Activated CD4-positive, alpha-beta T cell treated with anti-CD3 and anti-CD28 coated beads, Interleukin-10, Interleukin-2, amounts not matched to agents 100 ng/mL and 50 ng/mL, durations not matched to agents 16 hours and 8 hours (primary cell): ENCODE results near the gene CEACAM1.
"Not testable (repeated sequence)": the region's sequence is repeated elsewhere in the genome, so short reads cannot be mapped to it uniquely, and the experiment has no call there.

ENCODE experiments used
- DNase-seq: peaks from one replicate; pipeline ENCODE4 v3.0.0-alpha.2; 2020

The CEACAM1 gene

DNA sequence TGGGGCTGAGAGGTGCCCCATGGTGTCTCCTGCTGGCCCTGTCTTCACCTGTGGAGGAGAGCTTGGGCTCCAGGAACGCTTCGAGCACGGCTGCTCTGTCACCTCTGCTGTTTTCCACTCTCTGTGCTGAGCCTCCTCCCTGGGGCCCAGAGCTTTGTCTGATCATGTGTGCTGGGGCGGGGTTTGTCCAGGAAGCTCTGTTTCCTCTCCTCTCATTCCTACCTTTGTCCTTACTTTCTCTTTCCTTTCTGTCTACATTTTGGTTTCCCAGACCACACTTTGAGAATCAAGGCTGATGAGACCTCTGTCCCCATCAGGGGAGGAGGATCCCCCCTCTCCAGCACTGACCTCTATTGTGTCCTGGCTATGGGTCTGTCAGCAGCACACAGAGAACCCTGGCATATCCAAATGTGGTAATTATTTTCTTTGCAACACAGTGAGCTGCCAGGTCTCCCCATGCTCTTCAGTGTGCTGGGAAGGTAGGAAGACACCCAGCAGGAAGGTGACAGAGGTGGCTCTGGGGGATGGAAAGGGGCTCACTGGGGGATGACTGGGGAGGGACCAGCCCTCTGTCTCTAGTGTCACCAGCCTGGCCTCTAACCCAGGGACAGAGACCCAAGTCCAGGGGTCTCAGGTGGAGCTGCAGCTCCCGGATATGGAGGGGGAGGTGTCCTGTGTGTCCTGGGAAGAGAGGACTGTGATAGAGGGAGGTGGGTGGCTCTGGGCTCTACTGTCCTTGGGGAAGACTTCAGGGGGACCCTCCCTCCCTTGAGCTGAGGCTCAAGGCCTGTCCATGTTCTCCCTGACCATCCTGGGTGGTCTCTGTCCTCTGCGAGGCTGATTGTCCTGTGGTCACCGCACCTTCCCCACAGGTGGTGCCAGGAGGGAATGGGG is at the start of gene CEACAM1:
TSS of gene CEACAM1 (minus strand) at position 128 of the 894 bp plus-strand sequence. CDS start at position 21, 107 bp downstream.
- peak; percentile 65 for DNase-seq

DNA sequence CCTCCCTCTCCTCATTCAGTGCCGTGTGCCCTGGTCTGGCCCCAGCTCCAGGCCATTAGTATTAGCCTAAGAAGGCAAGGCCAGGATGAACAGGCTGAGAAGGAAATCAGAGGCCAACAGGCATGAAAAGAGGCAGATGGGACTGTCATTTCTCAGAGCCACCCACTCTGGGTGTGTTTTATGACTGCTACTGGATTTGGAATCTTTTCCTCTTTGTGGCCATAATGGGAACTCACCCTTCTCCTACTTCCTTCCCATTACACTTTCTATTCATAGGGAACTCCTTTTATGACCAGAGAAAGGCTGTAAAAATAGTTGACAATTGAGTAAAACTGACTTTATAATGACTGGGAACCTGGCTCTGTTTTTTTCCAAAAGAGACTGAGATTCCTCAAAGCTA is 48.7 kb upstream of the CEACAM1 start:
- DNase-seq = no peak

DNA sequence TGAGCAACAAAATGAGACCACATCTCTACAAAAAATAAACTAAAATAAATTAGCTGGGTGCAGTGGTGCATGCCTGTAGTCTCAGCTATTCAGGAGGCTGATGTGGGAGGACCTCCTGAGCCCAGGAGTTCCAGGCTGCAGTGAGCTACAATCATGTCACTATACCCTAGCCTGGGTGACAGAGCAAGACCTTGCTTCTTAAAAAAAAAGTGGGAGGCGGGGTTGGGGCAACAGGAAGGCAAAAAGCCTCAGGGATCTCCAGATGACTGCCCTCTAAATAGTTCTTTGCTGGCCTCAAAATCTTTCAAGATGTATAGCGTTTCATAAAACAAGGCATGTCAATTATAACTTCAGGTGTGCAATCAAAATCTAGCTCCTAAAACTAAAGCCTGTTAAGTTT is 48.0 kb upstream of the CEACAM1 start:
- no peak for DNase-seq

DNA sequence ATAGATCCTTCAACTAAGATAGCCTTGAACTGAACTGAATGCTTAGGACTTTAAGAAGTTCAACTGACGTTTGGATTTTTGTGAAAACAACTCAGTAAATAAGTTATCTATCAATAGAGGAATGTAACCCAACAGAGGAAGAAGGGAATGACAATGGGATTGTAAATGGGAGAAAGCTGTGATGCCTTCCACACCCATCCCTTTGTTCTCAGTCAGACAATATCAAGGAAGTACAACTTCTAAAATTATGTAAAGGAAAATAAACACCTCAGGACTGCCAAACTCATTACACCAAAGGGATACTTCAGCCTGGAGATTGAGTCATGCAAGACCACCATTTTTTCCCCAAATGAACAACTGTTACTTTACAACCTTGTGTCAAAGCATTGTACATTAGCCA is 45.4 kb upstream of the CEACAM1 start:
- no peak for DNase-seq

DNA sequence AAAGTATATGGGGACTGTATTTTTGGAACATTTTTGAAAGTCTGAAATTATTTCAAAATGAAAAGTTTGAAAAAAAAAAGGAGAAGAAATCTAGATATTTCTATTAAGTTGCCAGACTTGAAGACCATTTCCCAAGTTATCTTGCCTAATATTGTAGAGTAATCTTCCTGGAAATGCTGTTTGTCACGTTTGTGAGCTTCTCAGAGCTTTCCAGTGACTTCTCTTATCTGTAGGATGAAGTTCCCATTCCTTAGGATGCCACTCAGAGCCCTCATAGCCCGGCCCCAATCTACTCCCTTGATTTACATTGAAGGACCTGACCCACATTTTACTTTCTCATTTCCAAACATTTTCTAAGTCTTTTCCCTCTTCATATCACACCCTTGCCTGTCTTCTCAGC is 42.8 kb upstream of the CEACAM1 start:
- DNase-seq = no peak

GRCh38 chr19:42569193-42569592 is 40.9 kb upstream of the CEACAM1 start:
- DNase-seq = no peak

GRCh38 chr19:42568006-42568405 is 39.7 kb upstream of the CEACAM1 start:
- no peak for DNase-seq

DNA sequence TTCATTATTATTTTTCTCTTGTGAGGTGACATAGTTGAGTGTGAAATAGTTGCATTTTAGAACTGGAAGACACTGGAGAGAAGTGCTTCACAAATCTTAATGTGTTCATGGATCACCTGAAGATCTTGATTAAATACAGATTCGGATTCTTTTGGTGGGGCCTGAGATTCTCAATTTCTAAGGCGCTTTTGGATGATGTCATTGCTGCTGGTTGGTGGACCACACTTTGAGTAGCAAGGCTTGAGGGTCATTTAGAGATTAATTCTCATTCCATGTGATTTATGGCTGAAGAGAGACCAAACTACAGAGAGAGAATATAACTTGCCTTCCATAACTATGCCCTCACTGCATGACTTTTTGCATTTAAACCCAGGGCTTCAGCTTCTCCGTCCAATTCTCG is 39.3 kb upstream of the CEACAM1 start:
- no peak for DNase-seq

GRCh38 chr19:42563352-42564210 is 35.3 kb upstream of the CEACAM1 start:
- peak; percentile 54 for DNase-seq

DNA sequence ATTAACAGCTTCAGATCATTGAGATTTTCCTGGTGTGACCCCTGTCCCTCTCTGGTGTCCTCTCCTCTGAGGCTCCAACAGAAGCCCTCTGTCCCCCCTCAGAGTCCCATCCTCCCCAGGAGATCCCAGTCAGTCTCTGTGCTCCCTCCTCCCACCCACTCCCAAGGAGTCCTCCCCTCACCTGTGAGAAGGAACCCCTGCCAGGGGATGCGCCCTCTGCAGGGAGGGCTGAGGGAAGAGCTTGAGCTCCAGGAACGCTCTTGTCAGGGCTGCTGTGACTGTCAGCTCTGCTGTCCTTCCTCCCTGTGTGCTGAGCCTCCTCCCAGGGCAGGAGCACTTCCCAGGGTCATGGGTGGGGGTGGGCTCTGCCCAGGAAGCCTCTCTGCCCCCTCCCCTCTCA is 33.2 kb upstream of the CEACAM1 start:
- DNase-seq = no peak

- DNase-seq = no peak
Observed at GRCh38 chr19:42560731-42561130, 32.5 kb upstream of the CEACAM1 start.

GRCh38 chr19:42558450-42559150 is 30.3 kb upstream of the CEACAM1 start:
- no peak for DNase-seq

GRCh38 chr19:42557386-42557871 is 29.1 kb upstream of the CEACAM1 start:
- not testable (repeated sequence) for DNase-seq

- no peak for DNase-seq
Observed at GRCh38 chr19:42555801-42556200, 27.5 kb upstream of the CEACAM1 start.

- DNase-seq = no peak
Observed at GRCh38 chr19:42555317-42555716, 27.0 kb upstream of the CEACAM1 start.

DNA sequence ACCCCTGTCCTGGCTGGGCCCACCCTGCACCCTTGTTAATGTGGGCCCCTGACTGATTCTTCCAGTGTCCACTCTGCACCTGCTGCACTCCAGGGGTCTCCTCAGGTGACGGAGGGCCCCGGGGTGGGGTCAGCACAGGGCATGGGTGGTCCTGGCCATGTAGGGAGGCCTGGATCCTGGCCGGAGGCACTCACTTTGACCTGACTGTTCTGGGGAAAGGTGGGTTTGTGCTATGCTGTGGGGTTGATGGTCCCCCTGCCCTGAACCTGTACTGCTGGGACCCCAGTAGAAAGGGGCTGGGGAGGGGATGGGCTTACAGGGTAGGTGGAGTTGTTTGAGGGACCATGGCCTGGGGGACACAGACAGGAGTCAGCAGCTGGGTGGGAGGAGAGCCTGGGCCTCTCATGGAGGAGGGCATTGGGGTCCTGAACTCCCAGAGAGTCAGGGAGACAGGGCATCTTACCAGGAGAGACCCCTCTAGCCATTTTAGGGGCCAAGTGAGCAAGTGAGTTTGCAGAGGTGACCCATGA is 25.8 kb upstream of the CEACAM1 start:
- DNase-seq = no peak

DNA sequence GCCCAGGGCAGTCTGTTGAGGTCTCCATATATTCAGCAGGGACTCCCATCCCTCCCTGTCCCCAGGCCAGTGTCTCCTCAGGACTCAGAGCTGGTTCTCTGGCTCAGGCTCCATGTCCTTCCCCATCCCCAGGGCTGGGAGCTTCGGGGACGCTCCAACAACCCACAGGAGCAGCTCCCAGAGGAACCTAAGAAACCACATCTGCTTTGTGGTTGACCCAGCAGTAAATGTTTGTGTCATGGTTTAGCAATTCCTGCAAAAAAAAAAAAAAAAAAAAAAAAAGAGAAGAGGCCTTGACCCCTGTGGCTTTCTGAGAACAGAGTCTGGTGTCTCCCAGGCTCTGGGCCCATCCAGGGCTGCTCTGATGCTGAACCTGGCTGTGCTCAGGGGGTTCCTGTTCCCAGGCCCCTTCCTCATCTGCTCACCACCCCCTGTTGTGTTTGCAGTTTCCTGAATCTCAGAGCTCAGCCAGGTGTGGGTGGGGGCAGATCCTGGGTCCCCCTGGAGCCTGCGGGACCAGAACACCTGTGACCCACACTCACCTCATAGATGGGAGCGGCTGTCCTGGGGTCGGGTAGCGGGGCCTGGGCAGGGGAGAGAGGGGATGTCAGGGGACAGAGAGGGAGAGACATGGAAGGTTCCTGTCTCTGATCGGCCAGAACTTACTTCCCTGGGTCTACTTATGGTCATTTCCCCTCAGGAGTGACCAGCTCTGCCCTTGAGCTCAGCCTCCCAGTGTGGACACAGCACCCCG is 25.2 kb upstream of the CEACAM1 start:
- no peak for DNase-seq

- no peak for DNase-seq
Observed at GRCh38 chr19:42552086-42553065, 24.1 kb upstream of the CEACAM1 start.

DNA sequence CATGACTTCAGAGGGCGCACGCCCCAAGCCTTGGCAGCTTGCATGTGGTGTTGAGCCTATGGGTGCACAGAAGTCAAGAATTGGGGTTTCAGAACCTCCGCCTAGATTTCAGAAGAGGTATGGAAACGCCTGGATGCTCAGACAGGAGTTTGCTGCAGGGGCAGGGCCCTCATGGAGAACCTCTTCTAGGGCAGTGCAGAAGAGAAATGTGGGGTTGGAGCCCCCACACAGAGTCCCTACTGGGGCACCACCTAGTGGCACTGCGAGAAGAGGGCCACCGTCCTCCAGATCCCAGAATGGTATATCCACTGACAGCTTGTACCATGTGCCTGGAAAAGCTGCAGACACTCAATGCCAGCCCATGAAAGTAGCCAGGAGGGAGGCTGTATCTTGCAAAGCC is 22.2 kb upstream of the CEACAM1 start:
- DNase-seq = not testable (repeated sequence)

DNA sequence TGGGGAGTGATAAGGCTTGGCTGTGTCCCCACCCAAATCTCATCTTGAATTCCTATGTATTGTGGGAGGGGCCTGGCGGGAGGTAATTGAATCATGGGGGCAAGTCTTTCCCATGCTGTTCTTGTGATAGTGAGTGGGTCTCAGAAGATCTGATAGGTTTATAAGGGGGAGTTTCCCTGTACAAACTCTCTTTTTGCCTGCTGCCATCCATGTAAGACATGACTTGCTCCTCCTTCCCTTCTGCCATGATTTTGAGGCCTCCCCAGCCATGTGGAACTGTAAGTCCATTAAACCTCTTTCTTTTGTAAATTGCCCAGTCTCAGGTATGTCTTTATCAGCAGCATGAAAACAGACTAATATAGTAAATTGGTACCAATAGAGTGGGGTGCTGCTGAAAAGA is 20.8 kb upstream of the CEACAM1 start:
- not testable (repeated sequence) for DNase-seq

- no peak for DNase-seq
Observed at GRCh38 chr19:42548552-42548951, 20.3 kb upstream of the CEACAM1 start.
